Smooth muscle cell (in vitro differentiated cells): ENCODE data around the gene CCDC141. TPM values are rescaled to one million over a fixed set of nuclear protein-coding genes. Genes with fewer than 3 reads are reported as not detected.

ENCODE experiments used
- DNase-seq: peaks from one replicate; lab custom pipeline; 2025; ENCODE audit not compliant: unreplicated experiment; lab: John Stamatoyannopoulos, UW
- H2AFZ ChIP-seq: fragments of 200-600 bp; sonication (generic); 2 replicates; pipeline ENCODE4 v1.6.0; 2016; ENCODE audit warnings: antibody characterized with exemption, low read depth, mild to moderate bottlenecking
- H3F3A ChIP-seq: fragments of 200-600 bp; sonication (generic); 2 replicates; pipeline ENCODE4 v1.6.0; 2017; ENCODE audit warnings: antibody characterized with exemption, low read depth
- H3K27ac ChIP-seq: fragments of 200-600 bp; sonication (generic); 2 replicates; pipeline ENCODE4 v1.5.1; 2016; ENCODE audit warnings: low read depth, mild to moderate bottlenecking
- H3K27me3 ChIP-seq: fragments of 200-600 bp; sonication (generic); 2 replicates; pipeline ENCODE4 v1.6.1; 2016; ENCODE audit warnings: low read depth, mild to moderate bottlenecking
- H3K36me3 ChIP-seq: fragments of 200-600 bp; sonication (generic); 2 replicates; pipeline ENCODE4 v1.5.1; 2016; ENCODE audit warnings: low read depth
- H3K4me1 ChIP-seq: fragments of 200-600 bp; sonication (generic); 2 replicates; pipeline ENCODE4 v1.5.1; 2016; ENCODE audit warnings: low read depth
- H3K4me2 ChIP-seq: fragments of 200-600 bp; sonication (generic); 2 replicates; pipeline ENCODE4 v1.6.0; 2016; ENCODE audit warnings: mild to moderate bottlenecking
- H3K4me3 ChIP-seq: fragments of 200-600 bp; sonication (generic); 2 replicates; pipeline ENCODE4 v1.5.1; 2016; ENCODE audit warnings: mild to moderate bottlenecking
- H3K79me2 ChIP-seq: fragments of 200-600 bp; sonication (generic); 2 replicates; pipeline ENCODE4 v1.6.0; 2016; ENCODE audit warnings: low read depth, mild to moderate bottlenecking
- H3K9ac ChIP-seq: fragments of 200-600 bp; sonication (generic); 2 replicates; pipeline ENCODE4 v1.6.0; 2016; ENCODE audit warnings: low read depth
- H3K9me3 ChIP-seq: fragments of 200-600 bp; sonication (generic); replicated peaks from 2 replicates; pipeline ENCODE4 v1.5.1; 2016; ENCODE audit warnings: low read depth
- H4K20me1 ChIP-seq: fragments of 200-600 bp; sonication (generic); 2 replicates; pipeline ENCODE4 v1.6.0; 2016; ENCODE audit warnings: low read depth
- CTCF ChIP-seq: fragments of 200-600 bp; sonication (generic); IDR thresholded peaks from 2 replicates; pipeline ENCODE4 v1.5.1; 2017; ENCODE audit warnings: borderline replicate concordance, mild to moderate bottlenecking, antibody characterized with exemption; ENCODE audit not compliant: insufficient read depth, poor library complexity, severe bottlenecking
- WGBS: methylation state at CpG from one replicate; pipeline ENCODE4 v1.1.7; 2016; ENCODE audit warnings: low lambda C conversion rate; 5-methylcytosine and 5-hydroxymethylcytosine counted together
- polyA plus RNA-seq: library from polyadenylated mRNA; unstranded; fragments of >200 nt; fragmentation: Nextera tagmentation; extraction: Ambion mirVana; gene quantifications from 2 replicates; pipeline ENCODE4 v1.2.1, GENCODE V29; 2016
- total RNA-seq: library from RNA; depleted of rRNA; stranded (reverse); fragments of >200 nt; gene quantifications from 2 replicates; pipeline ENCODE4 v1.2.3, GENCODE V29; 2014

CCDC141 gene
- total and polyA plus RNA-seq, 2 experiments from 2014 or later, result 0.03 to 0.76 TPM

GRCh38 chr2:178891265-178891958 lies 158.5 kb downstream of the CCDC141 start:
- 41% methylated on average over 3 of the region's 3 CpGs for WGBS
- H3K4me3 ChIP-seq, result no peak overlapping the region
- H3K27me3 ChIP-seq, result no peaks in the 10 kb centered on the region
- no peaks in the 10 kb centered on the region for H4K20me1 ChIP-seq
- no peaks in the 10 kb centered on the region for H3F3A ChIP-seq
- no peak overlapping the region for H3K4me2 ChIP-seq
- TF ChIP-seq CTCF, result peak; percentile 93
- H3K27ac ChIP-seq, result no peak overlapping the region
- H3K9me3 ChIP-seq, result no peaks in the 10 kb centered on the region
- H3K9ac ChIP-seq, result no peak overlapping the region
- DNase-seq, result peak; percentile 3
- H3K4me1 ChIP-seq, result no peaks in the 10 kb centered on the region
- H3K36me3 ChIP-seq, result no peaks in the 10 kb centered on the region
- peak overlapping the region; percentile 1 for H2AFZ ChIP-seq
- no peaks in the 10 kb centered on the region for H3K79me2 ChIP-seq

GRCh38 chr2:178886006-178886405 lies 163.9 kb downstream of the CCDC141 start:
- Histone ChIP-seq H3K9me3 (no peaks in the 10 kb centered on the region), H3K27me3 (no peaks in the 10 kb centered on the region), H4K20me1 (no peaks in the 10 kb centered on the region), H3K4me3 (no peak overlapping the region), H3K36me3 (no peaks in the 10 kb centered on the region), H3K79me2 (no peaks in the 10 kb centered on the region), H3K4me1 (no peaks in the 10 kb centered on the region), H2AFZ (no peak overlapping the region), H3F3A (no peaks in the 10 kb centered on the region), H3K27ac (no peak overlapping the region), H3K9ac (no peak overlapping the region), H3K4me2 (no peak overlapping the region)
- 86% methylated on average over 3 of the region's 3 CpGs for WGBS
- DNase-seq, result no peak
- no peak for TF ChIP-seq CTCF

- TF ChIP-seq CTCF, result no peak
Observed at GRCh38 chr2:178884440-178884839, 165.5 kb downstream of the CCDC141 start.

More at GRCh38 chr2:178884440-178884839, 165.5 kb downstream of the CCDC141 start:
- H3K36me3 ChIP-seq, result no peaks in the 10 kb centered on the region
- no peaks in the 10 kb centered on the region for H3K4me1 ChIP-seq
- H3K27ac ChIP-seq, result no peak overlapping the region
- no peak for DNase-seq
- H3F3A ChIP-seq, result no peaks in the 10 kb centered on the region
- H2AFZ ChIP-seq, result no peak overlapping the region
- no peaks in the 10 kb centered on the region for H3K79me2 ChIP-seq
- H3K9ac ChIP-seq, result no peak overlapping the region
- no peaks in the 10 kb centered on the region for H3K27me3 ChIP-seq
- no peaks in the 10 kb centered on the region for H4K20me1 ChIP-seq
- WGBS, result 85% methylated on average over 3 of the region's 3 CpGs
- no peaks in the 10 kb centered on the region for H3K9me3 ChIP-seq
- no peak overlapping the region for H3K4me3 ChIP-seq
- no peak overlapping the region for H3K4me2 ChIP-seq
